Left ventricle myocardium inferior (tissue), 1 donor: ENCODE measurements around the gene FGA. TPM values are rescaled to one million over a fixed set of nuclear protein-coding genes. Genes with fewer than 3 reads are reported as not detected.

Experiments used
- DNase-seq: peaks from one replicate; pipeline ENCODE4 v3.0.0-alpha.2; 2020
- H3K27ac ChIP-seq: fragments of 200-600 bp; replicated peaks from 2 replicates; pipeline ENCODE4 v1.8.0; 2021
- H3K27me3 ChIP-seq: fragments of 200-600 bp; 2 replicates; pipeline ENCODE4 v1.8.0; 2021; ENCODE audit warnings: low read depth
- H3K36me3 ChIP-seq: fragments of 200-600 bp; 2 replicates; pipeline ENCODE4 v1.8.0; 2021
- H3K4me1 ChIP-seq: fragments of 200-600 bp; 2 replicates; pipeline ENCODE4 v1.8.0; 2021
- H3K4me3 ChIP-seq: fragments of 200-600 bp; 2 replicates; pipeline ENCODE4 v1.8.0; 2021; ENCODE audit warnings: mild to moderate bottlenecking, moderate library complexity
- H3K9me3 ChIP-seq: fragments of 200-600 bp; replicated peaks from 2 replicates; pipeline ENCODE4 v1.8.0; 2021
- CTCF ChIP-seq: fragments of 200-600 bp; IDR thresholded peaks from 2 replicates; pipeline ENCODE4 v1.8.0; 2021; ENCODE audit warnings: antibody characterized with exemption, mild to moderate bottlenecking, borderline replicate concordance
- intact Hi-C: fragments of 100-400 bp; cut with micrococcal nuclease; formaldehyde crosslinking; loops from one replicate; pipeline ENCODE4 v1.11.0; 2022
- total RNA-seq: library from RNA; stranded (reverse); fragmentation: NEBNext Ultra II Directional; extraction: Animal tissue kit (Norgen Biotek cat#: 25700); gene quantifications from one replicate; pipeline ENCODE4 v1.2.1, GENCODE V29; 2021
- donor health status: DM: no; HTN: yes; CAD: no; lungs with severe emphysema.

FGA gene
- total RNA-seq, 1 donor from 2014 or later, result not detected

DNA sequence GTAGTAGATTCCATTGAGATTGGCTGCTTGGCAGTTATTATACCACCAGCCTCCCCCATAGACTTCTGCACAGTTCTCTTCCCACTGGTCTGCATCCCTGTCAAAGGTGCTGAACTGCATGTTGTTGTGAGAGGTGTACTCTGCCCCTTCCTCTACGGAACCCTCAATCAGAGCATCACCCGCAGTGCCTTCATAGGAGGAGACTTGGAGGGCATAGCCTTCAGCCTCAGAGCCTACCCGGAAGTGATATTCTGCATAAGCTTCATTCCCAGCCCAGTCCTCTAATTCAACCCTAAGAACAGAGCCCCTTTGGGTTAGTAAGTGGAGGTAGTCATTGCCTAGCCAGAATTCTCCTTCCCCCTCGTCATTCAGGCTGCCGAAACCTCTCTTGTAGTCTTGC is 6.3 kb downstream of the FGA start:
- no peaks in the 10 kb centered on the region for H3K9me3 ChIP-seq
- no peak for TF ChIP-seq CTCF
- no peak for DNase-seq
- no peak overlapping the region for H3K4me3 ChIP-seq
- intact Hi-C loops, result no loop called here
- no peaks in the 10 kb centered on the region for H3K36me3 ChIP-seq
- H3K4me1 ChIP-seq, result no peaks in the 10 kb centered on the region
- no peak overlapping the region for H3K27ac ChIP-seq
- peaks cover 14% of the 10 kb centered on the region for H3K27me3 ChIP-seq

DNA sequence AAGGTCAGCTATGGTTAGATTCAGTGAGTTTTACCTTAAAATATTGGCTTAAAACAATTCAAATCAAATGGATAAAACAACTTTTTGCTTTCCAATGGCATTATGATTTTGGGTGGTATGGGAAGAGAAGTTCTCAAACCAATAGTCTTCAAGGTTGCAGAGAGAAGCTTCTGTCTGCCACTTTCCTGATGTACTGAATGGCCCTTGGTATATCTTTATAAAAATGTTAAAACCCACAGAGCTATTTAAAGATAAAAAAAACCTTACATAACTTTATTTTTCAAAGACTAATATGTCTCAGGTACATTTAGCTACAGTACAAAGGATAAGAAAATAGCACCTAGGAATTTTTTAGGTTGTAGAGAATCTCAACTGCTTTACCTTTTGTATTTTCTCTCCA is 6.9 kb downstream of the FGA start:
- Histone ChIP-seq H3K9me3 (no peaks in the 10 kb centered on the region), H3K27ac (no peak overlapping the region), H3K27me3 (peaks cover 13% of the 10 kb centered on the region), H3K4me1 (no peaks in the 10 kb centered on the region), H3K4me3 (no peak overlapping the region), H3K36me3 (no peaks in the 10 kb centered on the region)
- DNase-seq, result no peak
- intact Hi-C loops, result no loop called here
- TF ChIP-seq CTCF, result no peak

DNA sequence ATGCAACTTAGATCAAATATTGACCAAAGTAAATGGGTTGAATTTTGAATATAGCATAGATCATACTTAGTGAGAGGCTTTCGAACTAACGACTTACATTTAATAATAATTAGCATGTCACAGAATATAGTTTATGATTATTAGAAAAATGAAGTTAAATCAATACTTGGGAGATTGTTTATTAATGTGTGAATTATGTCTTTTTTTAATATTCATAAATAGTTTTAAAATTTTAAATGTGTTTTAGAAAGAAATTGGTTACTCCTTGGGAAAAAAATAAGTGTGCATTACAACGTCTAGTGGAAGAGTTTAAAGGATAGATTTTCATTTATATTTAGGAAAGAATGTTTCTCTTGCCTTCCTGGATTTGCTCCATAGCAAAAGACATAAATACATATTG is 7.3 kb downstream of the FGA start:
- intact Hi-C loops, result no loop called here
- TF ChIP-seq CTCF, result no peak
- H3K36me3 ChIP-seq, result no peaks in the 10 kb centered on the region
- H3K27me3 ChIP-seq, result peaks cover 17% of the 10 kb centered on the region
- DNase-seq, result no peak
- no peaks in the 10 kb centered on the region for H3K9me3 ChIP-seq
- H3K27ac ChIP-seq, result no peak overlapping the region
- no peak overlapping the region for H3K4me3 ChIP-seq
- H3K4me1 ChIP-seq, result no peaks in the 10 kb centered on the region

GRCh38 chr4:154582723-154583122 is 7.8 kb downstream of the FGA start:
- Histone ChIP-seq H3K9me3 (no peaks in the 10 kb centered on the region), H3K27me3 (peaks cover 22% of the 10 kb centered on the region), H3K4me3 (no peak overlapping the region), H3K27ac (no peak overlapping the region), H3K36me3 (no peaks in the 10 kb centered on the region), H3K4me1 (no peaks in the 10 kb centered on the region)
- TF ChIP-seq CTCF, result no peak
- intact Hi-C loops, result no loop called here
- no peak for DNase-seq

- Histone ChIP-seq H3K4me3 (no peak overlapping the region), H3K4me1 (no peaks in the 10 kb centered on the region), H3K27me3 (peaks cover 32% of the 10 kb centered on the region), H3K9me3 (no peaks in the 10 kb centered on the region), H3K36me3 (no peaks in the 10 kb centered on the region), H3K27ac (no peak overlapping the region)
- intact Hi-C loops, result no loop called here
- TF ChIP-seq CTCF, result no peak
- DNase-seq, result no peak
These were observed 10.6 kb downstream of the FGA start for GRCh38 chr4:154579927-154580326.

GRCh38 chr4:154578919-154579318 is 11.6 kb downstream of the FGA start:
- no peak for TF ChIP-seq CTCF
- Histone ChIP-seq H3K27ac (no peak overlapping the region), H3K36me3 (no peaks in the 10 kb centered on the region), H3K9me3 (no peaks in the 10 kb centered on the region), H3K27me3 (peaks cover 32% of the 10 kb centered on the region), H3K4me1 (no peaks in the 10 kb centered on the region), H3K4me3 (no peak overlapping the region)
- DNase-seq, result no peak
- intact Hi-C loops, result no loop called here
